ENCODE data around the gene MAGI2.

DNA sequence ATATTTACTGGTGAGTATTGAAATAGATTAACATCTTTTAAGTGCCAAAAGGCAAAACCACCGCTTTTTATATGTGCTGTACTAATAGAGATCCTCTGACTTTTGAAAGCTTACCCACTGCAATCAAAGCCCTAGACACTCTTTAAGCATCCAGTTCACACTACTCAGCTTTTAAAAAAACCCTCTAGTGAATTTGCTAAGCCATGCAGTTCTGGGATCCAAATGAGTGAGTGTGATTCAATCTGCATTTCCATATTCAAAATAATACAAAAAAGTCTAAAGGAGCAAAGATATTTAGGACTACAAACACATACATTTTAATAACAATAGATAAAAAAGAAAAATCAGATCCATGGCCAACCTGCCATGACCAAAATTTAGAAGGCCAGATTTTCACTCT is 288.2 kb downstream of the MAGI2 start:
- TF ChIP-seq, protein P1, sequence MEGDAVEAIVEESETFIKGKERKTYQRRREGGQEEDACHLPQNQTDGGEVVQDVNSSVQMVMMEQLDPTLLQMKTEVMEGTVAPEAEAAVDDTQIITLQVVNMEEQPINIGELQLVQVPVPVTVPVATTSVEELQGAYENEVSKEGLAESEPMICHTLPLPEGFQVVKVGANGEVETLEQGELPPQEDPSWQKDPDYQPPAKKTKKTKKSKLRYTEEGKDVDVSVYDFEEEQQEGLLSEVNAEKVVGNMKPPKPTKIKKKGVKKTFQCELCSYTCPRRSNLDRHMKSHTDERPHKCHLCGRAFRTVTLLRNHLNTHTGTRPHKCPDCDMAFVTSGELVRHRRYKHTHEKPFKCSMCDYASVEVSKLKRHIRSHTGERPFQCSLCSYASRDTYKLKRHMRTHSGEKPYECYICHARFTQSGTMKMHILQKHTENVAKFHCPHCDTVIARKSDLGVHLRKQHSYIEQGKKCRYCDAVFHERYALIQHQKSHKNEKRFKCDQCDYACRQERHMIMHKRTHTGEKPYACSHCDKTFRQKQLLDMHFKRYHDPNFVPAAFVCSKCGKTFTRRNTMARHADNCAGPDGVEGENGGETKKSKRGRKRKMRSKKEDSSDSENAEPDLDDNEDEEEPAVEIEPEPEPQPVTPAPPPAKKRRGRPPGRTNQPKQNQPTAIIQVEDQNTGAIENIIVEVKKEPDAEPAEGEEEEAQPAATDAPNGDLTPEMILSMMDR (IDR thresholded peaks at IDR 0.05): no peak
- no peak for TF ChIP-seq POLR2A (IDR thresholded peaks at IDR 0.05)

Measured in suprapubic skin (tissue), 3 donors.